Measurements from ENCODE around the gene CCDC127. TPM values are rescaled to one million over a fixed set of nuclear protein-coding genes. Genes with fewer than 3 reads are reported as not detected.

CCDC127 gene
- total RNA-seq, 1 donor from 2014 or later, result 11.1 TPM

GRCh38 chr5:157126-157715 lies 60.7 kb downstream of the CCDC127 start:
- Mint-ChIP-seq H3K4me1 (ENCODE audit: unreplicated experiment) (peaks cover 37% of the 10 kb centered on the region), H3K27ac (ENCODE audit: unreplicated experiment) (no peak overlapping the region), H3K36me3 (ENCODE audit: unreplicated experiment) (peaks cover 5% of the 10 kb centered on the region), H3K27me3 (ENCODE audit: unreplicated experiment) (peaks cover 3% of the 10 kb centered on the region), H3K9me3 (ENCODE audit: unreplicated experiment) (no peaks in the 10 kb centered on the region), H3K4me3 (ENCODE audit: unreplicated experiment) (no peak overlapping the region)
- TF ChIP-seq CTCF (IDR thresholded peaks at IDR 0.05), result no peak
- peak; percentile 59 for DNase-seq (ENCODE audit: extremely low spot score, unreplicated experiment)

GRCh38 chr5:156411-157072 lies 61.4 kb downstream of the CCDC127 start:
- H3K27ac Mint-ChIP-seq (ENCODE audit: unreplicated experiment), result no peak overlapping the region
- H3K9me3 Mint-ChIP-seq (ENCODE audit: unreplicated experiment), result no peaks in the 10 kb centered on the region
- peaks cover 7% of the 10 kb centered on the region for H3K27me3 Mint-ChIP-seq (ENCODE audit: unreplicated experiment)
- TF ChIP-seq CTCF (IDR thresholded peaks at IDR 0.05), result no peak
- H3K36me3 Mint-ChIP-seq (ENCODE audit: unreplicated experiment), result peaks cover 5% of the 10 kb centered on the region
- peaks cover 40% of the 10 kb centered on the region for H3K4me1 Mint-ChIP-seq (ENCODE audit: unreplicated experiment)
- peak; percentile 80 for DNase-seq (ENCODE audit: extremely low spot score, unreplicated experiment)
- H3K4me3 Mint-ChIP-seq (ENCODE audit: unreplicated experiment), result no peak overlapping the region

- Mint-ChIP-seq H3K9me3 (ENCODE audit: unreplicated experiment) (no peaks in the 10 kb centered on the region), H3K27ac (ENCODE audit: unreplicated experiment) (no peak overlapping the region), H3K27me3 (ENCODE audit: unreplicated experiment) (peaks cover 7% of the 10 kb centered on the region), H3K4me1 (ENCODE audit: unreplicated experiment) (peaks cover 34% of the 10 kb centered on the region), H3K36me3 (ENCODE audit: unreplicated experiment) (peaks cover 5% of the 10 kb centered on the region), H3K4me3 (ENCODE audit: unreplicated experiment) (no peak overlapping the region)
- TF ChIP-seq CTCF (IDR thresholded peaks at IDR 0.05), result no peak
- DNase-seq (ENCODE audit: extremely low spot score, unreplicated experiment), result no peak
These were observed 62.1 kb downstream of the CCDC127 start for GRCh38 chr5:155651-156410.

- H3K27ac Mint-ChIP-seq (ENCODE audit: unreplicated experiment), result no peak overlapping the region
- DNase-seq (ENCODE audit: extremely low spot score, unreplicated experiment), result no peak
- H3K4me1 Mint-ChIP-seq (ENCODE audit: unreplicated experiment), result peaks cover 28% of the 10 kb centered on the region
- H3K4me3 Mint-ChIP-seq (ENCODE audit: unreplicated experiment), result no peak overlapping the region
- TF ChIP-seq CTCF (IDR thresholded peaks at IDR 0.05), result no peak
- H3K27me3 Mint-ChIP-seq (ENCODE audit: unreplicated experiment), result peaks cover 7% of the 10 kb centered on the region
- H3K9me3 Mint-ChIP-seq (ENCODE audit: unreplicated experiment), result no peaks in the 10 kb centered on the region
- peaks cover 5% of the 10 kb centered on the region for H3K36me3 Mint-ChIP-seq (ENCODE audit: unreplicated experiment)
These were observed 63.1 kb downstream of the CCDC127 start for GRCh38 chr5:154826-155225.

- DNase-seq (ENCODE audit: extremely low spot score, unreplicated experiment), result no peak
- Mint-ChIP-seq H3K27me3 (ENCODE audit: unreplicated experiment) (peaks cover 7% of the 10 kb centered on the region), H3K4me1 (ENCODE audit: unreplicated experiment) (peaks cover 27% of the 10 kb centered on the region), H3K27ac (ENCODE audit: unreplicated experiment) (no peak overlapping the region), H3K36me3 (ENCODE audit: unreplicated experiment) (peaks cover 5% of the 10 kb centered on the region), H3K4me3 (ENCODE audit: unreplicated experiment) (no peak overlapping the region), H3K9me3 (ENCODE audit: unreplicated experiment) (no peaks in the 10 kb centered on the region)
- TF ChIP-seq CTCF (IDR thresholded peaks at IDR 0.05), result no peak
These were observed 63.7 kb downstream of the CCDC127 start for GRCh38 chr5:154236-154635.
